Neutrophil (primary cell): ENCODE measurements around the gene CPNE9.

Experiments used
- H3K27ac ChIP-seq: fragments of 200-600 bp; sonication (generic); 2 replicates; pipeline ENCODE4 v1.5.1; 2016; ENCODE audit warnings: mild to moderate bottlenecking, moderate library complexity
- H3K27me3 ChIP-seq: fragments of 200-600 bp; sonication (generic); 2 replicates; pipeline ENCODE4 v1.6.0; 2016; ENCODE audit warnings: mild to moderate bottlenecking
- H3K36me3 ChIP-seq: fragments of 200-600 bp; sonication (generic); 2 replicates; pipeline ENCODE4 v1.5.1; 2017
- H3K4me1 ChIP-seq, 2 experiments: fragments of 200-600 bp in 1 of 2; sonication (generic) in 1 of 2; 1 replicate in 1 of 2; 2 replicates in 1 of 2; pipeline versions ENCODE4 v1.5.1 to v1.6.1; 2013 to 2016; ENCODE audit warnings: low read depth in 1 of 2, low read length in 1 of 2, mild to moderate bottlenecking in 1 of 2, moderate library complexity in 1 of 2; ENCODE audit not compliant: control insufficient read depth in 1 of 2, insufficient read depth in 1 of 2
- H3K4me3 ChIP-seq, 2 experiments: fragments of 200-600 bp in 1 of 2; sonication (generic) in 1 of 2; 1 replicate in 1 of 2; 2 replicates in 1 of 2; pipeline ENCODE4 v1.5.1; 2013 to 2016; ENCODE audit warnings: low read depth in 1 of 2, low read length in 1 of 2, mild to moderate bottlenecking in 1 of 2, moderate library complexity in 1 of 2
- H3K9me3 ChIP-seq: fragments of 200-600 bp; sonication (generic); 2 replicates; pipeline ENCODE4 v1.5.1; 2016
- CTCF ChIP-seq: fragments of 200-600 bp; sonication (generic); IDR thresholded peaks from 2 replicates; pipeline ENCODE4 v1.5.1; 2016; ENCODE audit warnings: antibody characterized with exemption

The CPNE9 gene

DNA sequence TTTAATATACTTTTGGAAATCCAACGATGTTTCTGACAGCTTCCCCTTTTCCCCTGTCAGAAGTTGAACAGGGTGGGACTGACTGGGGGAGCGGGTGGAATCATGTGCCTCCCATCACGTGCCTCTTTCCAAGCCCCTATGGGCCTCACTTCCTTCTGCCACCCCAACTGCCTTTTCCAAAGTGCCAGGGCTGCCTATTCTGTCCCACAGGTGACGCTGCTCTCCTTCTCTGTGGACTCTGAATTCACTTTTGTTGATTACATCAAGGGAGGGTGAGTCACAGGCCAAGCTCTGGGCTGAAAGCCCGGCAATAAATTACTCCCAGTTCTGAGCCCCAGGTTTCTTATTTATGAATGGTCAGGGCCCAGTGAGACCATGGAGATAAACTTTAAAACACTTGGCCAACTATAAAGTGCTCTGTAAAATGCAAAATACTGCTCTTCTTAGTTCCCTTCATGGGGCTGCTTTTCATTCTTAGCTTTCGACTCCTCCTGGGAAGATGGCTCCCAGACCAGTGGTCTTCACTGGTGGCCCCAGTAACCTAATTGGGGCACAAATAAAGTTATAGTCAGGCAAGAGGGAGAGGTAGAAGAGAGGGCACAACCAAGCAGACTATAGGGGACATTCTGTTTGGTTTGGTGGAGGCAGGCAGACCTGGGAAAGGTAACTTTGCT is 12.3 kb downstream of the CPNE9 start:
- Histone ChIP-seq H3K27me3 (no peaks in the 10 kb centered on the region), H3K4me3 (no peak overlapping the region), H3K9me3 (no peaks in the 10 kb centered on the region), H3K36me3 (no peaks in the 10 kb centered on the region), H3K27ac (no peak overlapping the region), H3K4me1 (peaks cover 18 to 22% of the 10 kb centered on the region in 2 experiments)
- no peak for TF ChIP-seq CTCF

DNA sequence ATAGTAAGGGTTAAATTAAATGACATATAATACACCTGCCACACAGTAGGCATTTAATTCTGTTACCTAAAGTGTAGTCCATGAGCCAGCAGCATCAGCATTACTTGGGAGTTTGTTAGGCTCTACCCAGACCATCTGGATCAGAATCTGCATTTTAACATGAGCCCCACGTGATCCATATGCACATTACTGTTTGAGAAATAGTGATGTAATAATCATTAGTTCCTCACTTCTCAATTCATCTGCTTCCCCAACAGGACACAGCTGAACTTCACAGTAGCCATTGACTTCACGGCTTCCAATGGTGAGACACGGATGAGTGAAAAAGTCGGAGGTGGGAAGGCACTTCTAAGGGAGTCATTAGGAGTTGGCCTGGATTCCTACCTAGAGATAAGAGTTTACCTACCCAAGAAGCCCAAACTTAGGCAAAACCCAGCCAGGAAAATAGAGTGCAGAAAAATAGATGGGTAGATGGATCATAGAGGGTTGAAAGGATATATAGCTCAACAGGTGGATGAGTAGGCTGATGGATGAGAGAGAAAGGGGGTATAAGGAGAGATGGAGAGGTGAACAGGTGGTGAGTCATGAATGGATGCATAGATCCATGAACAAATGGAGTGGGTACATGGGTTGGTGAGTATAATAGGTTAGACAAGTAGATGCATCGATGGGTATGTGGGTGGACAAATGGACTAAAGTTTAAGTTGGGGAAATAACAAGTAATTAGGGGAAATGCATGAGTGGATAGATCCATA is 13.3 kb downstream of the CPNE9 start:
- no peak for TF ChIP-seq CTCF
- peaks cover 23 to 28% of the 10 kb centered on the region in 2 experiments for H3K4me1 ChIP-seq
- H3K9me3 ChIP-seq = no peaks in the 10 kb centered on the region
- no peaks in the 10 kb centered on the region for H3K27me3 ChIP-seq
- no peaks in the 10 kb centered on the region for H3K36me3 ChIP-seq
- H3K27ac ChIP-seq = no peak overlapping the region
- H3K4me3 ChIP-seq = no peak overlapping the region

GRCh38 chr3:9717563-9717962 is 13.9 kb downstream of the CPNE9 start:
- Histone ChIP-seq H3K27me3 (no peaks in the 10 kb centered on the region), H3K27ac (no peak overlapping the region), H3K9me3 (no peaks in the 10 kb centered on the region), H3K4me3 (no peak overlapping the region), H3K4me1 (peaks cover 24 to 28% of the 10 kb centered on the region in 2 experiments), H3K36me3 (no peaks in the 10 kb centered on the region)
- TF ChIP-seq CTCF = no peak

GRCh38 chr3:9718118-9718517 is 14.5 kb downstream of the CPNE9 start:
- Histone ChIP-seq H3K27me3 (no peaks in the 10 kb centered on the region), H3K36me3 (no peaks in the 10 kb centered on the region), H3K4me1 (peaks cover 24 to 28% of the 10 kb centered on the region in 2 experiments), H3K27ac (no peak overlapping the region), H3K4me3 (no peak overlapping the region), H3K9me3 (no peaks in the 10 kb centered on the region)
- TF ChIP-seq CTCF = no peak

DNA sequence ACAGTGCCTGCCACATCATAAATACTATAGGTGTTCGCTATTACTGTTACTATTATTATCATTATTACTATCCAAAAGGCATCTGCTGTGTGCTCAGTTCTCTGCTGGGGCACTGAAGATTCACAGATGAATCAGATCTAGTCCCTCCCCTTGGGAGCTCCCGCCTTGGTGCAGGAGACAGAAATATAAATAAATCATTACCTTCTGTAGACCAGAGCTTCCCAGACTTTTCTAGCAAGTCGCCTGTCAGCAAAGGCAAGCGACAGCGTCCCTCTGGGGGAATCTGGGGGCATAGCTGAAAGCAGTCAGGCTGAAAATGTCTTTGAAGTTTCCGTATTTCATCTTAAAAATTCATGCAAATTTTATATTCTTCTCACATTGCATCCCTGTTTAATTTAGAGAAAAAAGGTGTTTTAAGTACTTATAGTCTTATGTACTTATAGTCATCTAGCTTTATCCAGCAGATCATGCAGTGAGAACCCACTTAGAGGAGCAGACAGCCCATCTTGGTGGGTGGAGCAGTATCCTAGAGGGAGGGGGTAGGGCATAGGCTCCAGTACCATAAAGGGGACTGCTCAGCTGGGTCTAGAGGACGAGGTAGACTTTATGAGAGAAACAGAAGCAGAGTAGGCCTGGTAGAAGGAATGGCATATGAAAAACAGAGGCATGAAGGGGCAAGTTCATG is 17.5 kb downstream of the CPNE9 start:
- Histone ChIP-seq H3K27ac (no peak overlapping the region), H3K9me3 (no peaks in the 10 kb centered on the region), H3K27me3 (no peaks in the 10 kb centered on the region), H3K36me3 (no peaks in the 10 kb centered on the region), H3K4me3 (no peak overlapping the region), H3K4me1 (peaks cover 13 to 16% of the 10 kb centered on the region in 2 experiments)
- no peak for TF ChIP-seq CTCF
